Measurements from ENCODE around the gene CENPU. TPM values are rescaled to one million over a fixed set of nuclear protein-coding genes. Genes with fewer than 3 reads are reported as not detected.
"Not testable (repeated sequence)": the region's sequence is repeated elsewhere in the genome, so short reads cannot be mapped to it uniquely, and the experiment has no call there.

The CENPU gene
- total and polyA plus RNA-seq, 4 donors: 12.0 to 22.3 (median 19.0) TPM

- H3K27me3 ChIP-seq (ENCODE audit: control insufficient read depth, insufficient read depth, low read length): no peaks in the 10 kb centered on the region
- H3K4me3 ChIP-seq (ENCODE audit: low read depth, low read length): no peak overlapping the region
- WGBS (ENCODE audit: insufficient coverage): 92% methylated on average over 2 of the region's 4 CpGs
- no peaks in the 10 kb centered on the region for H3K4me1 ChIP-seq (ENCODE audit: control insufficient read depth, insufficient read depth, low read length)
- no peak for DNase-seq (ENCODE audit: low read depth in 4 of 6, low spot score in 6 of 6)
- no peaks in the 10 kb centered on the region for H3K9me3 ChIP-seq (ENCODE audit: control insufficient read depth, insufficient read depth, low read length)
- H3K36me3 ChIP-seq (ENCODE audit: control insufficient read depth, insufficient read depth, low read length): peaks cover 3% of the 10 kb centered on the region
- H3K27ac ChIP-seq (ENCODE audit: low read depth, low read length): no peak overlapping the region
These were observed 9.8 kb upstream of the CENPU start for GRCh38 chr4:184743650-184744049.

GRCh38 chr4:184741651-184742050, 7.8 kb upstream of the CENPU start:
- not testable (repeated sequence) for H3K9me3 ChIP-seq (ENCODE audit: control insufficient read depth, insufficient read depth, low read length); DNase-seq (ENCODE audit: low read depth in 4 of 6, low spot score in 6 of 6); H3K27ac ChIP-seq (ENCODE audit: low read depth, low read length); H3K4me3 ChIP-seq (ENCODE audit: low read depth, low read length); H3K4me1 ChIP-seq (ENCODE audit: control insufficient read depth, insufficient read depth, low read length); H3K36me3 ChIP-seq (ENCODE audit: control insufficient read depth, insufficient read depth, low read length); H3K27me3 ChIP-seq (ENCODE audit: control insufficient read depth, insufficient read depth, low read length)
- no CpG with 5 or more reads among the region's 1 CpG for WGBS (ENCODE audit: insufficient coverage)

GRCh38 chr4:184740980-184741391, 7.1 kb upstream of the CENPU start:
- Histone ChIP-seq H3K36me3 (ENCODE audit: control insufficient read depth, insufficient read depth, low read length) (no peaks in the 10 kb centered on the region), H3K9me3 (ENCODE audit: control insufficient read depth, insufficient read depth, low read length) (no peaks in the 10 kb centered on the region), H3K27me3 (ENCODE audit: control insufficient read depth, insufficient read depth, low read length) (no peaks in the 10 kb centered on the region), H3K4me3 (ENCODE audit: low read depth, low read length) (no peak overlapping the region), H3K27ac (ENCODE audit: low read depth, low read length) (no peak overlapping the region), H3K4me1 (ENCODE audit: control insufficient read depth, insufficient read depth, low read length) (no peaks in the 10 kb centered on the region)
- WGBS (ENCODE audit: insufficient coverage): 97% methylated on average over 17 of the region's 20 CpGs
- DNase-seq (ENCODE audit: low read depth in 4 of 6, low spot score in 6 of 6): no peak

- H3K9me3 ChIP-seq (ENCODE audit: control insufficient read depth, insufficient read depth, low read length); H3K27ac ChIP-seq (ENCODE audit: low read depth, low read length); DNase-seq (ENCODE audit: low read depth in 4 of 6, low spot score in 6 of 6); H3K4me3 ChIP-seq (ENCODE audit: low read depth, low read length); H3K27me3 ChIP-seq (ENCODE audit: control insufficient read depth, insufficient read depth, low read length); H3K36me3 ChIP-seq (ENCODE audit: control insufficient read depth, insufficient read depth, low read length); H3K4me1 ChIP-seq (ENCODE audit: control insufficient read depth, insufficient read depth, low read length): not testable (repeated sequence)
- WGBS (ENCODE audit: insufficient coverage): no CpG with 5 or more reads among the region's 1 CpG
These were observed 5.7 kb upstream of the CENPU start for GRCh38 chr4:184739575-184739974.

GRCh38 chr4:184734758-184735157, 862 bp upstream of the CENPU start:
- no peak overlapping the region for H3K27ac ChIP-seq (ENCODE audit: low read depth, low read length)
- H3K36me3 ChIP-seq (ENCODE audit: control insufficient read depth, insufficient read depth, low read length): no peaks in the 10 kb centered on the region
- no peaks in the 10 kb centered on the region for H3K27me3 ChIP-seq (ENCODE audit: control insufficient read depth, insufficient read depth, low read length)
- peak overlapping the region; percentile 69 for H3K4me3 ChIP-seq (ENCODE audit: low read depth, low read length)
- peaks cover 16% of the 10 kb centered on the region for H3K4me1 ChIP-seq (ENCODE audit: control insufficient read depth, insufficient read depth, low read length)
- H3K9me3 ChIP-seq (ENCODE audit: control insufficient read depth, insufficient read depth, low read length): no peaks in the 10 kb centered on the region
- peak in 1 of 6 donors; percentile 2 for DNase-seq (ENCODE audit: low read depth in 4 of 6, low spot score in 6 of 6)
- WGBS (ENCODE audit: insufficient coverage): 0% methylated on average over 1 of the region's 6 CpGs

GRCh38 chr4:184732126-184732525, 1.8 kb downstream of the CENPU start:
- WGBS (ENCODE audit: insufficient coverage): 67% methylated on average over 1 of the region's 4 CpGs
- no peak for DNase-seq (ENCODE audit: low read depth in 4 of 6, low spot score in 6 of 6)
- H3K4me1 ChIP-seq (ENCODE audit: control insufficient read depth, insufficient read depth, low read length): peaks cover 16% of the 10 kb centered on the region
- H3K4me3 ChIP-seq (ENCODE audit: low read depth, low read length): no peak overlapping the region
- no peaks in the 10 kb centered on the region for H3K36me3 ChIP-seq (ENCODE audit: control insufficient read depth, insufficient read depth, low read length)
- no peaks in the 10 kb centered on the region for H3K27me3 ChIP-seq (ENCODE audit: control insufficient read depth, insufficient read depth, low read length)
- no peak overlapping the region for H3K27ac ChIP-seq (ENCODE audit: low read depth, low read length)
- no peaks in the 10 kb centered on the region for H3K9me3 ChIP-seq (ENCODE audit: control insufficient read depth, insufficient read depth, low read length)

- H3K4me1 ChIP-seq (ENCODE audit: control insufficient read depth, insufficient read depth, low read length): peaks cover 16% of the 10 kb centered on the region
- H3K27ac ChIP-seq (ENCODE audit: low read depth, low read length): no peak overlapping the region
- no peaks in the 10 kb centered on the region for H3K36me3 ChIP-seq (ENCODE audit: control insufficient read depth, insufficient read depth, low read length)
- no peaks in the 10 kb centered on the region for H3K27me3 ChIP-seq (ENCODE audit: control insufficient read depth, insufficient read depth, low read length)
- no peaks in the 10 kb centered on the region for H3K9me3 ChIP-seq (ENCODE audit: control insufficient read depth, insufficient read depth, low read length)
- H3K4me3 ChIP-seq (ENCODE audit: low read depth, low read length): no peak overlapping the region
- WGBS (ENCODE audit: insufficient coverage): no CpG with 5 or more reads among the region's 6 CpGs
- no peak for DNase-seq (ENCODE audit: low read depth in 4 of 6, low spot score in 6 of 6)
These were observed 2.8 kb downstream of the CENPU start for GRCh38 chr4:184731056-184731455.

- Histone ChIP-seq H3K36me3 (ENCODE audit: control insufficient read depth, insufficient read depth, low read length) (no peaks in the 10 kb centered on the region), H3K4me3 (ENCODE audit: low read depth, low read length) (no peak overlapping the region), H3K27me3 (ENCODE audit: control insufficient read depth, insufficient read depth, low read length) (no peaks in the 10 kb centered on the region), H3K9me3 (ENCODE audit: control insufficient read depth, insufficient read depth, low read length) (no peaks in the 10 kb centered on the region), H3K4me1 (ENCODE audit: control insufficient read depth, insufficient read depth, low read length) (peaks cover 16% of the 10 kb centered on the region), H3K27ac (ENCODE audit: low read depth, low read length) (peak overlapping the region; percentile 49)
- 95% methylated on average over 4 of the region's 5 CpGs for WGBS (ENCODE audit: insufficient coverage)
- DNase-seq (ENCODE audit: low read depth in 4 of 6, low spot score in 6 of 6): no peak
These were observed 4.0 kb downstream of the CENPU start for GRCh38 chr4:184729946-184730345.

- Histone ChIP-seq H3K4me1 (ENCODE audit: control insufficient read depth, insufficient read depth, low read length) (peaks cover 16% of the 10 kb centered on the region), H3K27me3 (ENCODE audit: control insufficient read depth, insufficient read depth, low read length) (no peaks in the 10 kb centered on the region), H3K9me3 (ENCODE audit: control insufficient read depth, insufficient read depth, low read length) (no peaks in the 10 kb centered on the region), H3K4me3 (ENCODE audit: low read depth, low read length) (no peak overlapping the region), H3K36me3 (ENCODE audit: control insufficient read depth, insufficient read depth, low read length) (no peaks in the 10 kb centered on the region), H3K27ac (ENCODE audit: low read depth, low read length) (peak overlapping the region; percentile 57)
- no CpG with 5 or more reads among the region's 2 CpGs for WGBS (ENCODE audit: insufficient coverage)
- DNase-seq (ENCODE audit: low read depth in 4 of 6, low spot score in 6 of 6): no peak
These were observed 5.0 kb downstream of the CENPU start for GRCh38 chr4:184728858-184729257.

- no peak for DNase-seq (ENCODE audit: low read depth in 4 of 6, low spot score in 6 of 6)
- Histone ChIP-seq H3K9me3 (ENCODE audit: control insufficient read depth, insufficient read depth, low read length) (no peaks in the 10 kb centered on the region), H3K27me3 (ENCODE audit: control insufficient read depth, insufficient read depth, low read length) (no peaks in the 10 kb centered on the region), H3K36me3 (ENCODE audit: control insufficient read depth, insufficient read depth, low read length) (no peaks in the 10 kb centered on the region), H3K4me3 (ENCODE audit: low read depth, low read length) (no peak overlapping the region), H3K27ac (ENCODE audit: low read depth, low read length) (no peak overlapping the region), H3K4me1 (ENCODE audit: control insufficient read depth, insufficient read depth, low read length) (peaks cover 3% of the 10 kb centered on the region)
- no CpG with 5 or more reads among the region's 3 CpGs for WGBS (ENCODE audit: insufficient coverage)
These were observed 6.5 kb downstream of the CENPU start for GRCh38 chr4:184727430-184727829.

All from spinal cord (tissue), 10 donors.